D341Med (cell line): ENCODE data around the gene FNDC3A.
"Not testable (repeated sequence)": the region's sequence is repeated elsewhere in the genome, so short reads cannot be mapped to it uniquely, and the experiment has no call there.

Experiments used
- DNase-seq: peaks from one replicate; pipeline ENCODE4 v3.0.0; 2012; ENCODE audit warnings: low spot score

Gene FNDC3A

DNA sequence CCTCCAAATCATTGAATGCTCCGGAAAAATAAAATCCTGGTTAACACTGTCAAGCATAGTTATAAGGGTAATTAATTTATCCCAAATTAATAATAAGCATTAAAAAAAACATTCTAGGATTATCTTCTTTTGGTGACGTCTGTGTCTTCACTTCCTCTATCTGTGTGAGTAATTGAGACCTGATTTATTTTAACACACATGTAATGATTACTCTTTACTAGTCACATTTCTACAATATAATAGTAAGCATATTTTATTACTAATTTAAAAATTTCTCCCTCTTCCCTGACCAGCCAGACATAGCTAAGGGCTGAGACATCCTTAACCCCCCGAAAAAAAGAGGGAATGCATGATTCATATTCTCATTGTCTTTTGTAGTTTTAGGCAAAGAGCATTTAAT is 2.3 kb downstream of the FNDC3A start:
- no peak for DNase-seq

DNA sequence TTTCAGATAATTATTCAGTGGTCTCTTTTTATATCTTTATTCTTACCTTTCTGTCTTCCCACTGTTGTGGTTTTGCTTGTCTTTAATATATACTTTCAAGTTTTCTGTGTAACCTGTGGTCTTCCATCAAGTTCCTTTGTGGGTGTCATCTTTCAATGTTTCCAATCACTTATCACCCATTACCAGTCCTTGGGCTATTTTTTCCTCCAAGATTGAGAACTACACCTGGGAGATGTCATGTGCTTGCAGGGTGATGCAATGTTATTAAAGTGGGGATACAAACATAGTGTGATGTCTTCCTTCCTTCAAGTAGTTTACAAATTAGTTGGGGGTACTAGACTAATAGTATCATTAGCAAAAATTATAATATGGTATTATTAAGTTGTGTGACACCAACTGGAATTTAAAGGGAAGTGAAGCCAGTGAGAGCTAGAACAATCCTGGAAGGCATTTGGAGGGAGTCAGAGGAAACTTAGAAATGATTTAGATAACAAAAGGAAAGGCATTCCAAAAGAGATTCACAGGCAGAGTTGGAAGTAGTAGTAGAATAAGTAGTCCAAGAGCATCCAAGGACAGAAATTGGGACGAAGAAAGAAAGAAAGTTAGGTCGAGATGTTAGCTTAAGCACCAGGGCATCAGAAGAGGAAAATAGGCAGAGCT is 3.4 kb downstream of the FNDC3A start:
- no peak for DNase-seq

- no peak for DNase-seq
These were observed 4.2 kb downstream of the FNDC3A start for GRCh38 chr13:48979892-48980291.

GRCh38 chr13:48983331-48983730 is 7.6 kb downstream of the FNDC3A start:
- DNase-seq, result no peak

DNA sequence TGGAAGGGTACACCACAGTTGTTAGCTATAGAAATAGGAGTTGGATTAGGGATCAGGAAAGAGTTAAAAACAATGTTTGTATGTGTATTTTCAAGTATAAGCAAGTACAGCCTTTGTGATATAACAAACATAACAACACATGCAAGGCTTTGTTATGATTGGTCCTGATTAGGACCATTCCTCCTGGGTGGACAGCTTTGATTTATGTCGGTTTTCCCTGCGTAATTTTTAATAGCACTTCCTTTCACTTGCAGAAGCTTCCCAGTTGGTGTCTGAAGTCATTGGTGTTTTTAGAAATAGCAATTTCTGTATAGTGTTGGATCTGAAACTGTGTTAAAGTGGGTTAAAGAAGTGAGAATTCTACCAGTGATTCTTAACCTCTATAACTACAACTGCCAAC is 10.0 kb downstream of the FNDC3A start:
- DNase-seq, result no peak

GRCh38 chr13:48990900-48991299 is 15.2 kb downstream of the FNDC3A start:
- DNase-seq, result no peak

- no peak for DNase-seq
These were observed 17.4 kb downstream of the FNDC3A start for GRCh38 chr13:48993150-48993549.

DNA sequence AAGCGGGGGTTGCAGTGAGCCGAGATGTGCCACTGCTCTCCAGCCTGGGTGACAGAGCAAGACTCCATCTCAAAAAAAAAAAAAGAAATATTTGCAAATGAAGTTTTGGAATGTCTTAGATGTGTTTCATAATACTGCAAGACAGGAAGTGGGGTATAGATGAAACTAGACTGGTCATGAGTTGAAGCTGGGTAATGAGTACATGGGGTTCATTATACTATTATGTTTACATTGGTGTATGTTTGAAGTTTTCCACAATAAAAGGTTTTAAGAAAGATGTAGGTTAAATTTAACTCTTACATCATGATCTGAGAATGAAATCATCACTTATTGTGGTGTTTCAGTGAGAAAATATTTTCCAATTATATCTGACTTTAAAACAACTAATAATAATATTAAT is 19.0 kb downstream of the FNDC3A start:
- DNase-seq, result no peak

GRCh38 chr13:48998641-48999292 is 23.1 kb downstream of the FNDC3A start:
- DNase-seq, result no peak

GRCh38 chr13:49000247-49000646 is 24.5 kb downstream of the FNDC3A start:
- no peak for DNase-seq

DNA sequence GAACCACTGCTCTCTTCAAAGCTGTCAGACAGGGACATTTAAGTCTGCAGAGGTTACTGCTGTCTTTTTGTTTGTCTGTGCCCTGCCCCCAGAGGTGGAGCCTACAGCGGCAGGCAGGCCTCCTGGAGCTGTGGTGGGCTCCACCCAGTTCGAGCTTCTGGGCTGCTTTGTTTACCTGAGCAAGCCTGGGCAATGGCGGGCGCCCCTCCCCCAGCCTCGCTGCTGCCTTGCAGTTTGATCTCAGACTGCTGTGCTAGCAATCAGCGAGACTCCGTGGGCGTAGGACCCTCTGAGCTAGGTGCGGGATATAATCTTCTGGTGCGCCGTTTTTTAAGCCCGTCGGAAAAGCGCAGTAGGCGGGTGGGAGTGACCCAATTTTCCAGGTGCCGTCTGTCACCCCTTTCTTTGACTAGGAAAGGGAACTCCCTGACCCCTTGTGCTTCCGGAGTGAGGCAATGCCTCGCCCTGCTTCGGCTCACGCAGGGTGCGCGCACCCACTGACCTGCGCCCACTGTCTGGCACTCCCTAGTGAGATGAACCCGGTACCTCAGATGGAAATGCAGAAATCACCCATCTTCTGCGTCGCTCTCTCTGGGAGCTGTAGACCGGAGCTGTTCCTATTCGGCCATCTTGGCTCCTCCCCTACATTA is 43.4 kb downstream of the FNDC3A start:
- DNase-seq, result not testable (repeated sequence)

DNA sequence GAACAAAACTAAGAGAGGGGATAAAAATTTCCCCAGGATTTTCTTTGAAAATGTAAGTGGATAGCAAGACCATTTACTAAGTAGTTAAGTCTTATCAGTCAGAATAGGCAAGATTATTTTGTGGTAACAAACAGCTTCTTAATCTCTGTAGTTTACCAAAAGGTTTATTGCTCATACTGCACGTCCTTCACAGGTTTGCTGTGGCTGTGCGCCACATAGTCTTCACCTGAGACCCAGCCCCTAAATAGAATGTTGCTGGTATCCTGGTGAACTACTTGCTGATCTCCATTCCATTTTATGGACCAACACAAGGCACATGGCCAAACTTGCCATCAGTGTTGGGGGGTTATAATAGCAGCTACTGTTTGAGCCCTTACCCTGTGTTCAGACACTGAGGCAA is 44.6 kb downstream of the FNDC3A start:
- DNase-seq, result no peak

DNA sequence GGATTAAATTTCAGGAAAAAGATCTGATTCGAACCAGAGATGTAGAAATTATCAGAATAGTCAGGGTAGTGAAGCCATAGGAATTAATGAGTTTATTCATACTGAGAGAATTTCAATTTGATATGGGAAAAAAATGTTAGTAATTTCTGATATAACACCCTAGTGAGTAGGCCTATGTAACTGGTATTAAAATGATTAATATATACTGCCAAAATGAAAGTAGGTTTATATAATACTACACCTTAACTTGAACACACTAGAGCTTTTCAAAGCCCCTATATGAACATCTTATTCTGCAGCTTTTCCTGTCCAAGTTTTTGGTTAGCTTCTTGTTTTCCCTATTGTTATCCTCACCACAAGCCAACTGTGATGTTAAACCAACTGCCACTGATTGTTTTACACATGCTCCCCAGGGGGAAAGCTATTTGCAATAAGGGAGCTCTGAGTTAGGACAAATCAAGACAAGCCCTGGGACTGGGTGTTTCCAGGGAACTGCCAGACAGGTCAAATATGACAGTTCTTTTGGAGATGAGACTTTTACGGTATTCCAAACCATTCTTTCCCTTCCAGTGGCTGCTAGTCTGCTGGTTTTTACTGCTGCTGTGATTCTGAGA is 45.3 kb downstream of the FNDC3A start:
- DNase-seq, result no peak

DNA sequence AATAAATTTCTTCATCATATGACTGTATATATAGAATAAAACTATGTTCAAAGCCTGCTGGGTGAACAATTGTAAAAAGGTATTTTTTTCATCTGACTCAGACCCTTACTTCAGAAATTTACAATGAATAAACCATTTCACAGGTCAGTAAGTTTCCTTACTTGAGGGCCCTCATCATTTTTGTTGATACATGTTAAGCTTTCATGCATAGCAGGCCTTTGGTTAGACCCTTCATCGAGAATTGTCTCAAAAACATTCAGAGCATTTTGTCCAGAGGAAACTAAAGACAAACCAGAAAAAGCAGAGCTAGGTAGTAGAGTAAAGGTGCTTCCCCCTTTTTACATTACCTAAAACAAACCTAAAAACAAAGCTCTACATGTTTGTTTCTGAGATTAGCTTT is 46.2 kb downstream of the FNDC3A start:
- DNase-seq, result no peak

DNA sequence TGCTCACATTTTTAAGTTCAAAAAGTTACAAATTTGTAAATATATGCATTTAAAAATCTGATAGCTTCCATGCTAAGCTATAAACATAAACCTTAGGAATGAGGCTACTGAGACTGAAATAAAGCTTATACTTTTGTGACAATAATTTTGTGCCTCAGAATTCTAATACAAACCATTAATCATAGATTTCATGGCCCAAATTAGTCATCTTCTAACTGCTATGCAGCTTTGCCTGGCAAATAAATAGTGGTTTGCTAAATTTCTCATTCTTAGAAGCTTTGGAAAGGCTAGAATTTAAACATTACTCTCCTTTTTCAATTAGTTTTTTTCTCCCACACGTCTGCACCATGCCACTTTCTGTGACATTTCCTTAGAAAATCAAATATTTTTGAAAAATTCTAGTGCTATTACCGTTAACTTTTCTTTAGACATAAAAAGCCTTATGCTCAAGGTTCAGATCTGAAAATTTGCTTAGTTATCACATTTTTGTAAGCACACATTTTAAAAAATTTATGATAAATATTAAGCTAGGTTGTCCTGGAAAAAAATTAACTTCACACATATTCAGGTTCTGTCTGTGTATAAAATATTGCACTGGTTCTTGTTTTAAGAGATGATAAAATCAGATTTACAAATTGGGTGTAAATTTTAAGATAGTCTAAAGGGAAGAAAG is 46.9 kb downstream of the FNDC3A start:
- no peak for DNase-seq

DNA sequence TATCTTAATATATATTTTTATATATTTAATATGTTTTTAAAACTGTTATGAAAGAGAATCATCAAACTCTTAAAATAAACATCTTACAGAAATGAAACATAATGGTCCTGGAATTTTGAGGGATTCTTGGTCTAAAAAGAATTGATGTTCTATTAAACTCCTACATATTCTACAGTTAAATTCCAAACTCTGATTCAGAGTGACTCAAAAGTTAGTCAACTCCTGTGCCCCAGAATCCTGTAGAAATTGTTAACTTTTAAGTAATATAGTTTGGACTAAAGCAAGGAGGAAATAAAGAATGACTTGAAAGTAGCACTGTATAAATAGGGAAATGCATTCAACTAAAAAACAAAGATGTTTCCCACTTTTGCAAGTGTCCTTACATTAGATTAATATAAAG is 47.7 kb downstream of the FNDC3A start:
- DNase-seq, result no peak

DNA sequence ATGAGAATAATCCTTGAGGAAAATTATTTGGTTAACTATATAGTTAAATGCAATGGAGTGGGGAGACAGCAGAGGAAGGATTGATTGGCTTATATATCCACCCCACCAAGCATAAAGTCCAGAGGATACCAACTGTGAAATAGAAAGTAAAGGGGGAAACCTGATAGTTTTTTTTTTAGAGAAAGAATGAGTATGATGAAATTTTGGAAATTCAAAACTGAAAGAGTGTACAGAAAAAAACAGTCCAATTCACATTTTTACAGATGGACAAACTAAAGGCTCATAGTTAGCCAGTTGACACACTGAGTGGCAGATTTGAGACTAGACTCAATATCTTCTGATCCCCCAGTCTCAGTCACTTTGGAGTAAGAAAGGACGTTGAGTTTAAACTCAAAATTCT is 51.1 kb downstream of the FNDC3A start:
- no peak for DNase-seq

GRCh38 chr13:49029570-49029969 is 53.9 kb downstream of the FNDC3A start:
- DNase-seq, result no peak

DNA sequence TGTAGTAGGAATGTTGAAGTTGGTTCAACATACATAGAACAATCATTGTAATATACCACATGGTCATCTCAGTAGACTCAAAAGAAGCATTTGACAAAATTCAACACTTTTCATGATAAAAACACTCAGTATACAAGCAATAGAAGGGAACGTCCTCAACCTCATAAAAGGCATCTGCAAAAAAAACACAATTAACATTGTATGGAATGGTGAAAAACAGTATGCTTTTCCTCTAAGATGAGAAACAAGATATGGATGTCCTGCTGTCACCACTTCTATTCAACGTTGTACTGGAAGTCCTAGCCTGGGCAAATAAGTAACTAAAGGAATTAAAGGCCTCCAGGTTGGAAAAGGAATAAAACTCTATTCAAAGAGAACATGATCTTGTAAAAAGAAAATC is 54.5 kb downstream of the FNDC3A start:
- DNase-seq, result no peak

- DNase-seq, result no peak
These were observed 65.2 kb downstream of the FNDC3A start for GRCh38 chr13:49040872-49041271.

GRCh38 chr13:49042476-49042875 is 66.8 kb downstream of the FNDC3A start:
- DNase-seq, result no peak

DNA sequence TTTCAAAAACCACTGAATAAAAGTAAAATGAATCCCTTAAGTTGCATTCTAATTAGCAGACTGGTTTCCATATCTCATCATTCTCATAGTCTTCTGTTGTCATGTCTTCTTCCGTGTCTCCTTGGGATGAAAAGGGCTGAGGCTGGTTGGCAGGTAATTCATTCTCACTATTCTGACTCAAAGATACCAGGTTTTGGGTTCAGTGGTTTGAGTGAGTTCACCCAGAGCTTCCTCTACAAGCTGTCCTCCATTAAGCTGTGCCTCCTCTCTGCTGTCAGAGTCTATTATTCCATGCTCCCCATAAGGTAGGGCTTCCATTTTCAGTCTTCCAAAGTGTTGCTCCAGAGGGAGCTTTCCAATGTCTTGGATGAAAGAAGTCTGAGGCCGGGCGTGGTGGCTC is 68.3 kb downstream of the FNDC3A start:
- DNase-seq, result no peak

- no peak for DNase-seq
These were observed 69.1 kb downstream of the FNDC3A start for GRCh38 chr13:49044836-49045235.
